Endothelial cell of umbilical vein (primary cell): ENCODE results near the gene GSE1. TPM values are rescaled to one million over a fixed set of nuclear protein-coding genes. Genes with fewer than 3 reads are reported as not detected.
A peak's percentile ranks its signal among the peaks of the same experiment; 100 is the strongest.

Experiments used
- BruUV-seq: library from RNA; stranded (reverse); fragments of 400-500 nt; replicated peaks from 2 replicates; lab custom pipeline; 2021; lab: Mats Ljungman, UMichigan
- CTCF ChIA-PET: fragments of 300-600, 350-600 bp; sonication (Branson Sonifier 250); formaldehyde crosslinking; loops from one replicate; lab custom pipeline; 2021; ENCODE audit warnings: antibody characterized with exemption, inconsistent platforms; lab: Charles Lee
- POLR2A ChIA-PET: fragments of 300-600, 350-600 bp; sonication (Branson Sonifier 250); formaldehyde crosslinking; loops from one replicate; lab custom pipeline; 2021; ENCODE audit warnings: antibody characterized with exemption, inconsistent platforms; lab: Charles Lee
- DNase-seq: peaks from one replicate; pipeline ENCODE4 v3.0.0-alpha.2; 2011; ENCODE audit warnings: low read depth, low spot score
- FAIRE-seq: peaks from 2 replicates; lab custom pipeline; 2011; peaks lifted over from hg19 to GRCh38; lab: Jason Lieb, UNC
- H2AFZ ChIP-seq: 2 replicates; pipeline ENCODE4 v1.6.0; 2012; ENCODE audit warnings: low read depth, low read length, control low read depth, inconsistent platforms
- H3K27ac ChIP-seq: 2 replicates; pipeline ENCODE4 v1.5.1; 2011; ENCODE audit warnings: low read depth, mild to moderate bottlenecking, control low read depth, low read length, moderate library complexity; ENCODE audit not compliant: insufficient read depth
- H3K27me3 ChIP-seq, 2 experiments: 2 replicates each; pipeline versions ENCODE4 v1.6.0 to v1.6.1; 2011; ENCODE audit warnings: low read length in 2 of 2, mixed read lengths in 1 of 2; ENCODE audit not compliant: control insufficient read depth in 2 of 2, insufficient read depth in 2 of 2
- H3K36me3 ChIP-seq, 2 experiments: 2 replicates in 1 of 2; 3 replicates in 1 of 2; pipeline ENCODE4 v1.5.1; 2011; ENCODE audit warnings: low read length in 2 of 2, mild to moderate bottlenecking in 1 of 2, moderate library complexity in 1 of 2; ENCODE audit not compliant: control insufficient read depth in 2 of 2, insufficient read depth in 2 of 2; ENCODE audit errors: extremely low read depth in 1 of 2
- H3K4me1 ChIP-seq: 3 replicates; pipeline ENCODE4 v1.5.1; 2011; ENCODE audit warnings: mild to moderate bottlenecking, low read length; ENCODE audit not compliant: control insufficient read depth, insufficient read depth; ENCODE audit errors: extremely low read depth
- H3K4me2 ChIP-seq: 2 replicates; pipeline ENCODE4 v1.6.1; 2011; ENCODE audit warnings: low read length, control low read depth, mixed read lengths; ENCODE audit not compliant: insufficient read depth
- H3K4me3 ChIP-seq, 3 experiments: fragments of 200-600 bp in 1 of 3; sonication (generic), shearing (Covaris generic) in 1 of 3; replicated peaks in 1 of 3; 2 replicates each; pipeline ENCODE4 v1.5.1; 2011 to 2016; ENCODE audit warnings: control low read depth in 3 of 3, low read length in 3 of 3, mild to moderate bottlenecking in 2 of 3, inconsistent platforms in 1 of 3, low read depth in 1 of 3, moderate library complexity in 1 of 3; ENCODE audit not compliant: insufficient read depth in 1 of 3
- H3K79me2 ChIP-seq: 2 replicates; pipeline ENCODE4 v1.6.0; 2012; ENCODE audit warnings: low read length, inconsistent platforms; ENCODE audit not compliant: control insufficient read depth, insufficient read depth
- H3K9ac ChIP-seq: replicated peaks from 2 replicates; pipeline ENCODE3; 2011; ENCODE audit warnings: low read length, control low read depth; ENCODE audit not compliant: insufficient read depth; ENCODE audit errors: extremely low read depth
- H3K9me1 ChIP-seq: replicated peaks from 3 replicates; pipeline ENCODE4 v1.6.0; 2011; ENCODE audit warnings: mild to moderate bottlenecking, low read length; ENCODE audit not compliant: control insufficient read depth, insufficient read depth; ENCODE audit errors: extremely low read depth
- H3K9me3 ChIP-seq: replicated peaks from 2 replicates; pipeline ENCODE4 v1.5.1; 2012; ENCODE audit warnings: low read length, inconsistent platforms; ENCODE audit not compliant: control insufficient read depth, insufficient read depth
- H4K20me1 ChIP-seq: replicated peaks from 2 replicates; pipeline ENCODE3; 2011; ENCODE audit warnings: mild to moderate bottlenecking, low read length; ENCODE audit not compliant: control insufficient read depth, insufficient read depth; ENCODE audit errors: extremely low read depth
- CTCF ChIP-seq, 2 donors: IDR thresholded peaks; 1 replicate in 1 of 2; 2 replicates in 1 of 2; pipeline ENCODE4 v1.5.1; 2011; ENCODE audit warnings: low read length in 2 of 2, mild to moderate bottlenecking in 2 of 2, moderate library complexity in 2 of 2, control low read depth in 1 of 2, inconsistent platforms in 1 of 2, low read depth in 1 of 2; ENCODE audit not compliant: insufficient read depth in 1 of 2; ENCODE audit errors: extremely low read depth in 1 of 2
- EZH2 ChIP-seq: IDR thresholded peaks from 2 replicates; pipeline ENCODE4 v1.6.1; 2012; ENCODE audit warnings: borderline replicate concordance, low read depth, mild to moderate bottlenecking, moderate library complexity, low read length, inconsistent platforms; ENCODE audit not compliant: severe bottlenecking
- FOS ChIP-seq: IDR thresholded peaks from 2 replicates; pipeline ENCODE4 v1.6.1; 2011; ENCODE audit warnings: mild to moderate bottlenecking, low read length, moderate library complexity, borderline replicate concordance; ENCODE audit not compliant: insufficient read depth
- GATA2 ChIP-seq: IDR thresholded peaks from 2 replicates; pipeline ENCODE4 v1.7.0; 2011; ENCODE audit warnings: low read depth, mild to moderate bottlenecking, moderate library complexity, mixed read lengths, low read length; ENCODE audit not compliant: insufficient read length, insufficient read depth
- JUN ChIP-seq: IDR thresholded peaks from 2 replicates; pipeline ENCODE4 v1.6.1; 2011; ENCODE audit warnings: borderline replicate concordance, low read depth; ENCODE audit not compliant: insufficient read length, insufficient read depth
- MAX ChIP-seq: IDR thresholded peaks from 2 replicates; pipeline ENCODE4 v1.6.1; 2011; ENCODE audit not compliant: insufficient read depth, insufficient read length
- MYC ChIP-seq: IDR thresholded peaks from one replicate; pipeline ENCODE4 v1.6.1; 2011; ENCODE audit warnings: mild to moderate bottlenecking, low read depth, low read length
- POLR2A ChIP-seq: IDR thresholded peaks from 2 replicates; pipeline ENCODE4 v1.6.1; 2012; ENCODE audit warnings: low read depth, mild to moderate bottlenecking, control low read depth, low read length
- POLR2AphosphoS5 ChIP-seq: IDR thresholded peaks from 2 replicates; pipeline ENCODE4 v1.6.1; 2012; ENCODE audit warnings: low read depth, mild to moderate bottlenecking, control low read depth, low read length, moderate library complexity; ENCODE audit not compliant: insufficient read depth
- dilution Hi-C: fragments of 300-500 bp; cut with MboI; formaldehyde crosslinking; loops from one replicate; pipeline ENCODE4 v1.15.0; 2019; ENCODE audit warnings: low sequenced_read_pairs; ENCODE audit not compliant: extremely low pct_ligation_motif_present
- intact Hi-C: fragments of 100-400 bp; cut with micrococcal nuclease; formaldehyde crosslinking; loops from one replicate; pipeline ENCODE4 v1.10.0; 2022
- polyA plus RNA-seq, 4 experiments: library from polyadenylated mRNA; depleted of rRNA in 3 of 4; stranded (reverse) in 3 of 4; unstranded in 1 of 4; fragments of >200 nt; gene quantifications; 2 replicates each; pipeline versions ENCODE4 v1.2.1 to v1.2.3, GENCODE V29; 2011 to 2012; ENCODE audit warnings: missing spikeins in 1 of 4
- total RNA-seq: library from RNA; stranded (reverse); gene quantifications from 2 replicates; pipeline ENCODE4 v1.2.3, GENCODE V29; 2021

The GSE1 gene
- total and polyA plus RNA-seq, 2 donors (not counting 3 experiments of a cell fraction or from before 2014, with no cell fraction given): 4.2 to 18.3 TPM

GRCh38 chr16:85574672-85575475, 38.2 kb upstream of the GSE1 start:
- no peak for TF ChIP-seq MAX
- TF ChIP-seq POLR2A: no peak
- TF ChIP-seq EZH2: no peak
- TF ChIP-seq FOS: no peak
- TF ChIP-seq CTCF (IDR thresholded peaks at IDR 0.05; ENCODE audit: extremely low read depth in 1 of 2, insufficient read depth in 1 of 2, low read depth in 1 of 2, low read length in 2 of 2): no peak
- TF ChIP-seq JUN: no peak
- no peak for TF ChIP-seq POLR2AphosphoS5
- TF ChIP-seq GATA2: no peak
- no peak for TF ChIP-seq MYC
- no TSS peak for BruUV-seq
- no peaks in the 10 kb centered on the region for H4K20me1 ChIP-seq
- H3K4me2 ChIP-seq: no peak overlapping the region
- POLR2A ChIA-PET: no interaction called here
- H2AFZ ChIP-seq: no peak overlapping the region
- no peaks in the 10 kb centered on the region for H3K9me1 ChIP-seq
- intact Hi-C loops: no loop called here
- CTCF ChIA-PET: interaction anchor here (0.8 to 2.2 kb wide), 6 partner anchors 9 to 25 kb away, joined by 3 to 10 read pairs (median 3); no protein-coding TSS in a partner anchor
- FAIRE-seq (peak; percentile 68), DNase-seq (no peak)
- no peak overlapping the region for H3K9ac ChIP-seq
- H3K27ac ChIP-seq: no peak overlapping the region
- no peaks in the 10 kb centered on the region for H3K79me2 ChIP-seq
- no peaks in the 10 kb centered on the region for H3K36me3 ChIP-seq
- dilution Hi-C loops: no loop called here
- H3K27me3 ChIP-seq: no peaks in the 10 kb centered on the region
- peaks cover 19% of the 10 kb centered on the region for H3K4me1 ChIP-seq
- H3K4me3 ChIP-seq: no peak overlapping the region
- H3K9me3 ChIP-seq: no peaks in the 10 kb centered on the region
